GM12878 (cell line): ENCODE results near the gene CYP4V2.

ENCODE experiments used
- CEBPB ChIP-seq, 2 experiments: fragments of 150-350 bp in 1 of 2; IDR thresholded peaks; 2 replicates each; pipeline ENCODE4 v1.6.1; 2012 to 2014; ENCODE audit warnings: low read depth in 2 of 2, low read length in 2 of 2, borderline replicate concordance in 1 of 2, inconsistent platforms in 1 of 2
- CTCF ChIP-seq, 3 experiments: IDR thresholded peaks in 2 of 3; conservative IDR thresholded peaks in 1 of 3; 2 replicates each; pipeline ENCODE4 v1.5.1; 2011; ENCODE audit warnings: low read depth in 3 of 3, low read length in 3 of 3, mild to moderate bottlenecking in 3 of 3, control low read depth in 2 of 3, moderate library complexity in 2 of 3, inconsistent platforms in 1 of 3, mixed read lengths in 1 of 3; ENCODE audit not compliant: control insufficient read depth in 2 of 3, insufficient read depth in 1 of 3; ENCODE audit errors: extremely low read depth in 1 of 3
- EGR1 ChIP-seq, 2 experiments: IDR thresholded peaks; 1 replicate in 1 of 2; 2 replicates in 1 of 2; pipeline ENCODE4 v1.6.1; 2011 to 2012; ENCODE audit warnings: low read depth in 2 of 2, low read length in 2 of 2, borderline replicate concordance in 1 of 2, mild to moderate bottlenecking in 1 of 2, moderate library complexity in 1 of 2
- ETV6 ChIP-seq, 2 experiments: fragments of 450-650 bp in 1 of 2; IDR thresholded peaks in 1 of 2; conservative IDR thresholded peaks in 1 of 2; 2 replicates each; pipeline ENCODE4 v1.6.1; 2014; ENCODE audit warnings: antibody characterized with exemption in 1 of 2, borderline replicate concordance in 1 of 2, low read depth in 1 of 2, mild to moderate bottlenecking in 1 of 2, moderate library complexity in 1 of 2
- HDAC2 ChIP-seq: fragments of 200-600 bp; sonication (generic); IDR thresholded peaks from 2 replicates; pipeline ENCODE4 v1.6.1; 2017
- POLR2A ChIP-seq: IDR thresholded peaks from 2 replicates; pipeline ENCODE4 v1.6.1; 2011; ENCODE audit warnings: low read depth, mild to moderate bottlenecking, low read length
- RAD21 ChIP-seq: IDR thresholded peaks from 2 replicates; pipeline ENCODE4 v1.6.1; 2011; ENCODE audit warnings: mild to moderate bottlenecking, low read depth, low read length, moderate library complexity; ENCODE audit not compliant: insufficient read depth
- RBBP5 ChIP-seq: fragments of 200-600 bp; sonication (generic); conservative IDR thresholded peaks from 2 replicates; pipeline ENCODE4 v1.6.1; 2016
- SMC3 ChIP-seq: IDR thresholded peaks from 2 replicates; pipeline ENCODE4 v1.6.1; 2011; ENCODE audit warnings: low read length, improper control_type of control experiment, borderline replicate concordance
- SP1 ChIP-seq: IDR thresholded peaks from one replicate; pipeline ENCODE4 v1.6.1; 2011; ENCODE audit warnings: low read depth, low read length
- ZBTB33 ChIP-seq: fragments of 450-650 bp; IDR thresholded peaks from 2 replicates; pipeline ENCODE4 v1.6.1; 2017; ENCODE audit warnings: mild to moderate bottlenecking
- ZNF24 ChIP-seq: fragments of 450-650 bp; IDR thresholded peaks from 2 replicates; pipeline ENCODE4 v1.6.1; 2017; ENCODE audit warnings: antibody characterized with exemption, mild to moderate bottlenecking
- TF ChIP-seq, protein P1 (sequence below): IDR thresholded peaks from 2 replicates; pipeline ENCODE4 v1.6.1; 2012; ENCODE audit warnings: low read depth, low read length, improper control_type of control experiment
- TF ChIP-seq, protein P2 (sequence below): fragments of 450-650 bp; IDR thresholded peaks from 2 replicates; pipeline ENCODE4 v1.6.1; 2016; ENCODE audit warnings: mild to moderate bottlenecking, moderate library complexity, borderline replicate concordance

- TF ChIP-seq CTCF (IDR thresholded peaks at IDR 0.05 in 2 of 3, conservative IDR thresholded peaks at IDR 0.05 in 1 of 3; ENCODE audit: control insufficient read depth in 2 of 3, extremely low read depth in 1 of 3, insufficient read depth in 1 of 3, low read depth in 3 of 3, low read length in 3 of 3) (no peak), RAD21 (no peak), RBBP5 (no peak), SP1 (no peak), ZNF24 (no peak), HDAC2 (no peak), SMC3 (no peak), ZBTB33 (no peak), EGR1 (IDR thresholded peaks at IDR 0.05; ENCODE audit: borderline replicate concordance in 1 of 2, low read depth in 2 of 2, low read length in 2 of 2) (no peak), CEBPB (IDR thresholded peaks at IDR 0.05; ENCODE audit: borderline replicate concordance in 1 of 2, low read depth in 2 of 2, low read length in 2 of 2) (no peak), POLR2A (no peak), ETV6 (conservative IDR thresholded peaks at IDR 0.05 in 1 of 2, IDR thresholded peaks at IDR 0.05 in 1 of 2; ENCODE audit: borderline replicate concordance in 1 of 2, low read depth in 1 of 2) (no peak)
- TF ChIP-seq, protein P1, sequence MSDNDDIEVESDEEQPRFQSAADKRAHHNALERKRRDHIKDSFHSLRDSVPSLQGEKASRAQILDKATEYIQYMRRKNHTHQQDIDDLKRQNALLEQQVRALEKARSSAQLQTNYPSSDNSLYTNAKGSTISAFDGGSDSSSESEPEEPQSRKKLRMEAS = no peak
- TF ChIP-seq, protein P2, sequence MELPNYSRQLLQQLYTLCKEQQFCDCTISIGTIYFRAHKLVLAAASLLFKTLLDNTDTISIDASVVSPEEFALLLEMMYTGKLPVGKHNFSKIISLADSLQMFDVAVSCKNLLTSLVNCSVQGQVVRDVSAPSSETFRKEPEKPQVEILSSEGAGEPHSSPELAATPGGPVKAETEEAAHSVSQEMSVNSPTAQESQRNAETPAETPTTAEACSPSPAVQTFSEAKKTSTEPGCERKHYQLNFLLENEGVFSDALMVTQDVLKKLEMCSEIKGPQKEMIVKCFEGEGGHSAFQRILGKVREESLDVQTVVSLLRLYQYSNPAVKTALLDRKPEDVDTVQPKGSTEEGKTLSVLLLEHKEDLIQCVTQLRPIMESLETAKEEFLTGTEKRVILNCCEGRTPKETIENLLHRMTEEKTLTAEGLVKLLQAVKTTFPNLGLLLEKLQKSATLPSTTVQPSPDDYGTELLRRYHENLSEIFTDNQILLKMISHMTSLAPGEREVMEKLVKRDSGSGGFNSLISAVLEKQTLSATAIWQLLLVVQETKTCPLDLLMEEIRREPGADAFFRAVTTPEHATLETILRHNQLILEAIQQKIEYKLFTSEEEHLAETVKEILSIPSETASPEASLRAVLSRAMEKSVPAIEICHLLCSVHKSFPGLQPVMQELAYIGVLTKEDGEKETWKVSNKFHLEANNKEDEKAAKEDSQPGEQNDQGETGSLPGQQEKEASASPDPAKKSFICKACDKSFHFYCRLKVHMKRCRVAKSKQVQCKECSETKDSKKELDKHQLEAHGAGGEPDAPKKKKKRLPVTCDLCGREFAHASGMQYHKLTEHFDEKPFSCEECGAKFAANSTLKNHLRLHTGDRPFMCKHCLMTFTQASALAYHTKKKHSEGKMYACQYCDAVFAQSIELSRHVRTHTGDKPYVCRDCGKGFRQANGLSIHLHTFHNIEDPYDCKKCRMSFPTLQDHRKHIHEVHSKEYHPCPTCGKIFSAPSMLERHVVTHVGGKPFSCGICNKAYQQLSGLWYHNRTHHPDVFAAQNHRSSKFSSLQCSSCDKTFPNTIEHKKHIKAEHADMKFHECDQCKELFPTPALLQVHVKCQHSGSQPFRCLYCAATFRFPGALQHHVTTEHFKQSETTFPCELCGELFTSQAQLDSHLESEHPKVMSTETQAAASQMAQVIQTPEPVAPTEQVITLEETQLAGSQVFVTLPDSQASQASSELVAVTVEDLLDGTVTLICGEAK = no peak
These were observed 52.0 kb downstream of the CYP4V2 start for GRCh38 chr4:186243331-186243730.
